HG03378 (cell line): ENCODE results near the gene SHROOM3.

ENCODE experiments used
- ATAC-seq: cut with Tn5 transposase; IDR thresholded peaks from one replicate; pipeline ENCODE4 v1.9.1; 2021; ENCODE audit warnings: mild to moderate bottlenecking, moderate library complexity; ENCODE audit not compliant: unreplicated experiment

Gene SHROOM3

DNA sequence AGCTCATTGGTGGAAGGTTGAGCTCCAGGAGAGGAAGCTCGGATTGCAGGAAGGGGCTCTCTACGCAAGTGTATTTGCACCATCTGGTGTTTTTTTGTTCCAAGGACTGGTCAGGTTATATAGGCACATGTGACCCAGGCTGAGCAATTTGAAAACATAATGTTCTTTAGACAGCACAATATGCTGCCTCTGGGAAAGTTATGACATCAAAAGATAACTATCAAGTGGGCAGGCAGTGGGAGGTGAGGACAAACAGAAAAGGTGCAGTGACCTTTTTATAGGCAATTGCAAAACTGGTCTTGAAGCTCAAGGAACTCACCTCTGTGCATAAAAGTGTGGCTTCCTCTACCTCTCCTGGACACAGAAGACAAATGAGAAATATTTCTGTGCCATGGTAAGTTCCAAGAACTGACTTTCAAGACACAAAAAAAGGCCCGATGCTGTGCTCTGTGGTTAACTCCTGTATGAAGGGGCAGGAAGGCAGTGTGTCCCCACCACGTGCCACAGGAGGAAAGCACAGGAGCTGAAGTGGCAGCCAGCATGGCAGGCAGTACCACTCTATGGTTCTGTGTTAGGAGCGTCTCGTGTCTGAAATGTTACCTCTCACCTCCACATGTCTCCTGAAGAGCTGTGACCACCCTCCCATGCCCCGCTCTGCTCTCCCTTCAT lies 128.6 kb downstream of the SHROOM3 start:
- no peak for ATAC-seq

DNA sequence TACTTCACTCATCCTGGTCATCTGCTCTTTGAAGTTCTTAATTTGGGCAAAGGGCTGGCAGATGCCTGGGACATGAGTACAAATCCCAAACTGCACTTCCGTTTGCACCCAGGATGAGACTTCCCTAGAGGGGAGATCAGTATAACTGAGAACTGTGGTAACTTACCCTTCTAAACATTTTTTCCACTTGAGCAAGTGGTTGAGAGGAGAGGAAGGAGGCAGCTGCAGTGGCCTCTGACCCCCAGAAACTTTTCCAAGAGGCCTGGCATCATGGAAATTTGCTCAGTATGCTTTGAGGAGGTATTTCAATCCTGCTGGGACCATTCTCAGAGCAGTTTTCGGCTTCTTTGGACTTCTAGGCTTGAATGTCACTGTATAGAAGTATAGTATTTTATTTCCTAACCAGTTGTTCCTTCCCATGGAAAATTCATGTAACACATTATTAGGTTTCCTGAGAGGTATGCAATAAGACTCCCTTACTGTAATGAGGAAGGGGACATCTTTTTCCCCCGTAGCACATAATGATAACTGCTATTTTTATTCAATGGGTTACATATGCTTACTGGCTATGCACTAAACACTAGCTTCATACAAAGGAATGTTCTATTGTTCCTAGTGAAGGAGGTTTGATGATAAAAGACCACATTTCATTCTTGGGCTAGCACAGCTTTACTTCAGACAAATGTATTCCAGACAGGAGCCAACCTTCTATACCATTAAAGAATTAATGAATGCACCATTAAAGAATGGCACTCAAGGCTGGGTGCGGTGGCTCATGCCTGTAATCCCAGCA lies 129.3 kb downstream of the SHROOM3 start:
- no peak for ATAC-seq

DNA sequence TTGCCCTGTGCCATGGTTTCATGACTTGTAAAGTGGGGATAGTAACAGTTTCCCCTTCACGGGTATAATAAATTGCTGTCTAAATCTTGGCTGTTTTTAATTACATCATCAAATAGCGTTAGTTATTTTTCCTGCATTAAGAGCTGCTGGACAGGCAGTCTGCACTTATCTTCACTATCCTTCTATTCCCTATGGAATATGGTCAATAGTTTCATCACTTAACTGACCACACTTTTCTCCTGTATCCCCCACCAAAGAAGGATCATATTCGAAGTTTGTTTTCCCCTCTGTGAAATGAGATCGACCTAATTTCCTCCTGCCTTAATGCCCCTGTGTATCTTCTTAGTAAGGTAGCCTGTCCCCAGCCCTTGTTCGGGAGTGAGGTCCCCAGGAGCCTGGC lies 133.2 kb downstream of the SHROOM3 start:
- no peak for ATAC-seq

DNA sequence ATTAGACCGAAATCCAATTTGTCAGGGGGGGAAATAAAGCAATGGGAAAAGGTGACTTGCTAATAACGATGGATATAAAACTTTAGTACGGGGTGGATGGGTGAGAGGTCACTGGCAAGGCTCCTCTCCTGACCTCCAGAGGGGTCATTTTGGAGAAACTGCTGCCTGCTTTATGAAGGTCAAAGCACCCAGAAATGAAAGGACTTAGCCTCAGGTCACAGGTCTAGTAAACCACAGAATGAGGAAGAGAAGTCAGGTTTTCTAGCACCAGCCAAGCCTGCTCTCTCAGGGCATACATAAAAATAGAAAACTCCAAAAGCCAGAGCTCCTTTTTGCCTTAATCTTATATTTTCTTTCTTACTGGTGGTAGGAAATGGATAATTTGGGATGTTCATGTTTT lies 134.2 kb downstream of the SHROOM3 start:
- ATAC-seq, result no peak

DNA sequence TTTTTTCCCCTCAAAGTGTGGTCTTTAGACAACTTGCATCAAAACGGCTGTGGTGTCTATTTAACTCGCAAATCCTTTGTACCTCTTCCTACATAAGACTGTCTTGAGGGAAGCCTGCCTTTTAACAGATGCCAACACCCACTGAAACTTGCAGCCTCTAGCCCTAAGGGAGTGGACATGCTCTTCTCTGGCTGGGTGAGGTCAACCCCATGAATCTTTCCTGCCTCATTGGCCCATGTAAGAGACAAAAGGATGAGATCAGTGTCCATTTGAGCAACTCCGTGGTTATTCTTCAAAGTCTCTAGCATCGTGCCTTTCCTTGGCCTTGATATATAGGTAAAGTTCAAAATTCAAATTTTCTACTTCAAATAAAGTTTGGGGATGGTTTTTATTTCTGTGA lies 134.7 kb downstream of the SHROOM3 start:
- ATAC-seq, result no peak

DNA sequence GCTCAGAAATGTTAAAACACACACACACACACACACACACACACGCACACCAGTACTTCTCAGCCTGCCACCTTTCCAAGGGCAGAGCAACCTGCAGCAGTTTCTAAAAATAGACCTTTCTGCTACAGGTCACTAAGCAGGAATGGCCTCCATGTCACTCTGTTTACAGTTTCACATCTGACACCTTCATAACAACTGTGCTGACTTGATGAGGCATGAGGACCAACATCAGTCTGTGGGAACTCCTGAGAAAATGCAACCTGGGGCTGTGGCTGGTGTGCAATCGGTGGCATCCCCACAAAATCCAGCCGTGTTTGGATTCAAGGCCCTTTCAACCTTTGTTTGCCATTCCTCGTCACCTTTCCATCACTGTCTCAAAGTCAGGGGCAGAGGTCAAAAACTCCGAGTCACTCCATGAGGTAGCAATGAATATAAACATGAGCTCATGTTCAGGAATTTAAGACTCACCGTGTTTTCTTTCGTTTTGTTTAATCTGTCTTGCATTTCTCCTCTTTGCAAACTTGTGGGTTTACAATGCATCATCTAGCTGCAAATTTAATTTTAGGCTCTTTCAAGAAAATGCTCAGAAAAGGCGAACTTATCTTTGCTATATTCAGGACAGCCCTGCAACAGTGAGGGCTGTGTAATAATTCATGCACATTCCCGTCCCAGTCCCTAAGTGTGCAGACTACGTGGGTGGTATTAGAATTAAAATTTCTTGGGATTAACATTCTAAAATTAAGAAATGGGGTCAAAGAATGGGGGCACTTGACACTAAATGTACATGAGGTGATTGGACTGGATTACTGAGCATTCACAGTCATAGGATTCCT lies 135.3 kb downstream of the SHROOM3 start:
- no peak for ATAC-seq

DNA sequence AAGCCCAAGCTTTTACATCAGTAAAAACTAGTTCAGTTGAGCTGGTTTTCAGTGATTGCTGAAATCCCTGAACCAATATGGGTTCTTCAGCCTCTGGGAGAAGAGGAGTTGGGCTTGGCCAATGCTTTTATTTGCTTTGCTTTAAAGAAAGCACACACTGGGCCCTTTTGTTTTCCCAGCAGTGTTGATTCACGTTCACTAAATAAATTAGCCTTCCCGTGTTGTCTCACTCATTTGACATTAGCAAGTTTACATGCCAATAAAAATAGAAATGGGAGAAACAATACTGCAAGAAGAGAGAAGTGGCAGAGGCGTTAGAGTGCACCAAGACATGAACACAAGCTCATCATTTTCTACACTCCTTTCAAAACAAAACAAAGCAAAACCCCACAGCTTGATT lies 136.2 kb downstream of the SHROOM3 start:
- ATAC-seq, result no peak

DNA sequence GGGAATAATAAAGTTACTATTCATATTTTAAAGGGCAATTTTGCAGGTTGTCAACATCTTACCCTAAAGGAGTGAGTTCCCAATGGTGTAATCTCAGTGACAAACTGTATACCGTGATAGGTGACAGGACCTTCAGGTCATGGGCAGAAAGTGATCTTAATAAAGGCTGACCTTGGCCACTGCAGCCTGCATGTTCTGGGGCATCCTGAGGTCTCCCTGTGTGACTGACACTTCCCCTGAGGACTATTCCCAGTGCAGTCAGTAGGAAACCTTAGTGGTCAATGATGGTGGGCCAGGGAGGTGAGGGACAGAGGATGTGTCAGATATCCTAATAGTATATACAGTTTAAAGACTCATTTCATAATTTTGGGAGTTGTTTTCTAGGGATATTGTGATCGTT lies 137.2 kb downstream of the SHROOM3 start:
- no peak for ATAC-seq

DNA sequence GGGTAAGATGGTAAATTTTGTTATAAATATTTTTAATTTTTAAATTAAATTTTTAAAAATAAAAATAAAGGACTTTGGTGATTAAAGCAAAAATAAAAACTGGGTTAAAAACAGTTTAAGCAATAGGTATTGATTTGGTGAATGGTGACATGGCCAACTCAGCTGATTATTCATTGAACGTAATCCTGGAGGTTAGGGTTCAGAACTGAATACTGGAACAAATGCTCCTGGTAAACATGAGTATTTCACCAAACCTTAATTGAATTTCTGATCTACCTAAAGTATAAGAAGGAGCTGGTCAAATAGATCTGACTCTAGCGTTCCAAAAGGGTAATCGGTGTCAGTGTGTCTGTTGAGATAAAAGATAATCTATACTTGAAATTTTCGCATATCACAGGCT lies 141.8 kb downstream of the SHROOM3 start:
- no peak for ATAC-seq

DNA sequence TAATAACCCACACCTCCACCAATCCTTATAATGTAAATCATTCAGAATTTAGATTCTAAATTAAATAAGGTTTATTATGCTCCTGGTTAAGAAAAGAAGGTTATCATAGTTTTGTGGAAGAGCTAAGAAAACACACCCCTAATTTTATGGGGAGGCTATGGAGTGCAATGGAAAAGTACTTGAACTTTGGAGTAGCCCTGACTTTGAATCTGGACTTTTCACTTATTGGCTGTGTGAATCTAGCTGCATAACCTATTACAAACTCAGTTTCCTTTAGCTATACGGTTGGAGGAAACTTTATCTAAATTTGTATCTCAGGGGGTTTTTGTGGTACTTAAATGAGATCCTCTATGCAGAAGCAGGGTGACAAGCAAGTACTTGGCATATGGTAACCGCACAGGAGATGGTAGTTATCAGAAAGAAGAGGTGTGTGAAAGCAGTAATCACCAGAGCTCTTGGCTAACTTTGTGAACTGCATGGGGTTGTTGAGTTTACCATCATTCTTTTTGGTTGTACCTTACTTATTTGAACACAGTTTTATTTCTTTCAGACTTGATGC lies 143.1 kb downstream of the SHROOM3 start:
- no peak for ATAC-seq

DNA sequence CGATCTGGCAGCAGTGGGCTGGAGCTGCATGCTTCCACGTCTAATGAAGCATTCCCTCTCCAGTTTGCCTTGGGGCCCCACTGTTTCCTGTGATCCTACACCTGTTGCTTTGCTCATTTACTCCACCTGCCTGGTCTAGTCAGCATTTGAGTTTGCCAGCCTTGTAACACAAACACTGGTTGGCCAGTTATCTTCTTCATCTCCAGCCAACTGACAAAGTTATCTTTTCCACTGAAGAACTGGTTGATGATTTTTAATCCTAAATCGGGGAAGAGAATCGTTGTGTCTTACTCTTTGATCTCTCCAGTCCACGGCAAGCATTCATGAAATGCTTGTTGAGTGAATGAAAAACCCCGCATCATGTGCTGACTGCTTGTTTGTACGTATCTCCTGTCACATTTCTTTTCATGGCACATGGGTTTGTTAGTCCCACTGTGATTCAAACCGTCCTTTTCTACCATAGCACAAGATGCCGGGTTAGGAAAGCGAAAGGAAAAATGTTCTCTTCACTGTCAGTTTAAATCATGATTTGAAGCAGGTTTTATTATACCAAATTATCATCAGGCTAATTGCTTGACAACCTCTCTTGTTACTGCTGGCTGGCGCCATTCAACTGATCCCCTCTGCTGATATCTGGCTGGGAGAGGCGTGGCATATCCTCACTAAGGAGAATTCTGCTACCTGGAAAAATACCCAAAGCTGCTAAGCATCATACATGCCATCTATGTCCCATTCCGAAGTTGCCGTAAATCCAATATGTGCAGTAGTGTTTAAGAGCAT lies 144.8 kb downstream of the SHROOM3 start:
- no peak for ATAC-seq

DNA sequence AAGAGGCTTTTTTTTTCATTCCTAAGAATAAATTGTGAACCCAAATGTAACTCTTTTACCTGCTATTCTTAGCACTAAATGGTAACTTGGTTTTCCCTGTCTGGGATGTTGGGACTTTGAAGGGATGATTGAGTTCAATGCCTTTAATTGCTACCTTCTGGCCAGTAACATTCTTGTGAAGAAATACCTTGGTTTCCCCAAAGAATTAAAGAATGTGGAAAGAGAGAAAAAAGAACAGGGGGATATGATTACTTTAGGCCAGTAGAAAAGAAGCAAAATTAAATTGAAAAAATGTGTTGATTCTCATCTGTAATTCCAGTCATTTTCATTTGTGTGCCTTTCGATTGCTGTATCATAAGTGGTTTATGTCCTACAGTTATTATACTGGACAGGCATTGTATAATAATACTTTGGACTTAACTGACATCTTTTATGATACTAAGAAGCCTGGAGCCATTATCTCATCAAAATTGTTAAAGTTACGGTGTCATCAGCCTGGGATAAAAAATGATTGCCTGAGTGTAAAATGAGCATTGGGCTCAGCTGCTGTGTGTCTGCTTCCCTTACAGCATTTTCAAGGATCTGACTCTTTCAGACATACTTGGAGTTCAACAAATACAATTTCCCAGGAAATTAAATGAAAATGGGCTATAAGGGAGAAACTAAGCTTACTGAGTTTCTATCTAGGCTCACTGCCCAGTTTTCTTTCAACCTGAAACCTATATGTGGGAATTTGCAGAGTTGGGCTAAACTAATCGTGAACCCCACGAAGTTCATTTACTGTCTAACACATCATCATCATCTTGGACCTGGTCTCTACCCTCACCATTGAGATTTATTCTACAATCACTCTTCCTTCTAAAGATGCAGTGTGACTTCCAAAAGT lies 146.3 kb downstream of the SHROOM3 start:
- ATAC-seq, result no peak

DNA sequence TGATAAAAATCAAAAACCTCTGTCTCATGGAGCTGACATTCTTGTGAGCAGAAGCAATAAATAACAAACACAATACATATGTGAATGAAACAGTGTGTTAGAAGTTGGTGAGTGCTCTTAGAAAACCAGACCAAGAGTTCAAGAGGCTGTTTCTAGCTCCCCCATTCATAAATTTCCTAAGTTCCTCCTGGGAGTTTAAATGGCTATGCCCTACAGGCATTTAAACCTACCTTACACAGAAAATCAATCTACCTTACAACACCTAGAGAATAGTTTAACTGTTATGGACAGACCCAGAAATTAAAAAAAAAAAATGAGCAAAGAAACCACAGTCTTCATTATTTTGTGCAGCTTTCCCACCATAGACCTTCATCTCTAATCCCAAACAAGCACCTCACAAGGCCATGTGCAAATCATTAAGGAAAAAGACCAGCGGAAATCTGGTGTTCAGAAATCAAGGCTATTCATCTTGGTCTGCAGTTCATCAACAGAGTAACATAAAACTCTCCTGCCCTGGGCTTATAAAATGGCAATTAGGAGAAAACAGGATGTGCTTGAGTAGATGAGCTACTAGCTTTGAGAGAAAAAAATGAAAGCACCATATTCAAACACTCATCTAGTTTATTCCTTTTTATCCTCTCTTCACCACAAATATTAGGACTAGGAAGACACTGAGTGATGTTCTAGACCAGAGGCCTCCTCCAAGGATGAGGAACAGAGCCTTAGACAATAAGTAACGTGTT lies 147.2 kb downstream of the SHROOM3 start:
- no peak for ATAC-seq

DNA sequence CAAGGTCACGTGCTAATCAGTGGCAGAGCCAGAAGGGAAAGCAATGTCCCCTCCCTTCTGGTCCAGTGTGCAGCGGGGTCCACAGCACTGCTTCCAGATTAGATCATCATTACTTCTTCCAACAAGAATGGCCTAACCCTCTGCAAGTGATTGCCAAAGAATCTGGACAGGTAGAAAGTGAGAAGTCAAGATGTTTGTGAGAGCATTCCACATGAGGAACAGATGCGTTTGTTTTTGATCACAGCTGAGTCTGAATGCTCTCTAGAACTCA lies 147.7 kb downstream of the SHROOM3 start:
- no peak for ATAC-seq

DNA sequence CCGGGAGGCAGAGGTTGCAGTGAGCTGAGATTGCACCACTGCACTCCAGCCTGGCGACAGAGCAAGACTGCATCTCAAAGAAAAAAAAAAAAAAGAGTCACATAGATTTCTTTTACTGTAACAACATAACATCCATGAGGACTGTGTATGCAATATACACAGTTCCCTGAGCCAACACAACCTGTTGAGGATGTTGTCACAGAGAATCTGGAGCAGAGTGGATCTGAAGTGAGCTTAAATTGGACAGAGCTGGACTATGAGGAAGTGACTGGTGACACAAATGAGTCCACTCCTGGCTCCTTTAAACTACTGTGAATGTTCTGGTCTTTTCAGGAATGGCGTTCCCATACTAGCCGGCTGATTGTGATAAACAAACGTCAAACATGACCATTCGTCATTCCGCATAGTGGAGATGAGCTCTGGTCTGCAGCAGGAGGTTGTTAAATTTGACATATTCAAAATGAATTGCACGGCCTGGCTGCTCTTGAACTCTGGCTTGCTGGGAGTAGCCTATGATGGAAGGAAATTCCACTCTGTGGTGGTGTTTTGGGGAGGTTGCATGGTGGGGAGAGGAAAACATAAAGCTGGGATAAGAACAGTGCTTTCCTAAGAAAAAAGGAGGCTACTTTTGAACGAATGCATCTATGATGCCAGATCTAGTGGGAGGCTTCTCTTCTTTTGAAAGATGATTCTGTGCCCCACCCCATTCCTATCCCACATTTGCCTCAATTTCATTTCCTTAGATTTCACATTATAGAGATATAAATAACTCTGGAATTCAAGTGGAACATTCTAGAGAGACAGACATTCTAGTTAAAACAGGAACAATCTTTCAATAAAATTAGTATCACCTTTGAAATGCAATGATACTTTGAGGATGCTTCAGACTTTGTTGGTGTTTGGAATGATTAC lies 149.5 kb downstream of the SHROOM3 start:
- ATAC-seq, result no peak

DNA sequence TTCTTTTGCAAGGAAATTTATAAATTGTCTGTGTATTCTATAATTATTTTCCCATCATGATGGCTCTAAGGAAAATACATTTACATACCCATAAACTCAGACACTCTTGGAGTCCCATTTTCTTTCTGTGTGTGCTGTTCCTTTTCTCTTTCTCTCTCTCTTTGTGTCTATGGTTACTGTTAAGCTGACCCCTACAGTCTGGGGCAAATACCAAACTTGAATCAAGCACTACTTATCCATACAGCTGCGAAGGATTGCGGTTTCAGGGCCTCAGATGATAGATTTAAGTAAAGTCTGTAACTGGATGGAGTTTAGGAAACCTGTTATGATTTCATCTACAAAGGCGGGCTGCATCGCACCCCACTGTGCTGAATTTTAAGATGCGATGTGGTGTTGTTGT lies 150.2 kb downstream of the SHROOM3 start:
- no peak for ATAC-seq

DNA sequence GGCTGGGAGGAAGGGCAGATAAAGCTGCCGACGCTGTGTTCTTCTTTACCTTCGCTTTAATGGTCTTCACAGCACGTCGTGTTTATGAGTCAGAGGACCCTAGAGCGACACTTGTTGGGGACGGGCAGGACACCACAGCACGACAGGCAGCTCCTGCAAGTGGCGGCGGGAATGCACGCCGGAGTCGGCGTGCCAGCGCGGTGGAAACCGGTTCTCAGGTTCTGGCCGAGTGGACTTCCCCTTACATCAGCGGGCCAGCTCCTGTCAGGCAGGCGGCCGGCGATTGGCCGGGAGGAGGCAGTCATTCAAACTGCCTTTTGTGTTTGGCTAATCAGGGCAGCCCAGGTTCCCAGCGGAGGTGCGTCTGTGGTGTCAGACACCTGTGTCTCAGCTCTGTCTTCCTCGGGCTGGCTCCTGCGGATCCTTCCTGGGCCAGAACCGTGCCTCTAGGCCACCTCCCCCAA lies 150.9 kb downstream of the SHROOM3 start:
- ATAC-seq, result no peak

DNA sequence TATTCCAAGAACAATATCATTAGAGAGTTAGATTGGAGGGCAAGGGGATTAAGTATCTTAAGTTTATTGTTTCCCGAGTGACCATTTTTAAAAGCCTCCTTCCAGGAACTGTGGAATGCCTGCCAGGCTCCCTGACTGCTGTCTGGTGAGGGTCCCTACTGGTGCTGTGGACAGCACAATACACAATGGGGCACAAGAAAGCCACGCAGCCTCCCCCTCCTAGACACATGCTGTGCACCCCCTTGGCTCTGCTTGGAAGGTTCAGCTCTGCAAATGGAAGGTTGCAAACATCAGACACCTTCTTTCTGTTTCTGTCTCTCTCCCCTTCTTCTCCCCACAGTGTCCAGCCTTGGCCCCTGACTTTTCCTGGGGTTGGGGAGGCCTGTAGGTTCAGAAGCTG lies 153.2 kb downstream of the SHROOM3 start:
- no peak for ATAC-seq
